Fibroblast of the conjunctiva (primary cell): ENCODE measurements around the gene SLC4A9.
A peak's percentile ranks its signal among the peaks of the same experiment; 100 is the strongest.
"Not testable (repeated sequence)": the region's sequence is repeated elsewhere in the genome, so short reads cannot be mapped to it uniquely, and the experiment has no call there.

Experiments used
- DNase-seq: peaks from one replicate; pipeline ENCODE4 v3.0.0-alpha.2; 2010; ENCODE audit warnings: low read depth

Gene SLC4A9

DNA sequence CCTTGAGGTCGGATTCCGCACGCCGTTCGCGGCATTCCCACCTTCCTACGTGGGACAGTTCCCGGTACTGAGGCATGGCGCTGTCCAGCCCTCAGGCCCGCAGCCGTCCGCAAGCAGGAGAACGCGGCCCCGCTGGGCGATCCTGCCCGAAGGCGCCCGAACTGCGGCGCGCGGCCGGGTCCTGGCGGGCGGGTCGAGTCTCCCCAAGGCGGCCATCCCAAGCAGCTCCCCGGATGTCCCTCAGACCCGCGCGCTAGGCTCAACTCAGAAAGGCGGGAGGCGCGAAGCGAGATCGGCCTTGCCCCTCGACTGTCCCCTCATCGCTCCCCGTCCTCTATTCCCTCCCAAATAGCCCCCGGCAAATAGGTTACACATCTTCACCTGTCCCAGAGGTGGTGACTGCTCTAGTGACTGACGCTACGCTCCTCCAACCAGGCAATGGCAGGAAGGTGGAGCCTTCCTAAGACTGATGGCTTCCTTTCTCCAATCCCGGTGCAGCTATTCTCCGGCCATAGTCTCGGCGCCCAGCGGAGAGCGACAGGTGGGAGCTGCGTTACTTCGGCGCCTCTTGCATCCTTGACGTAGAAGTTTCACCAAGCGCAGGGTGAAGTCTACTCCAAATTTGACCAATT is 40.9 kb downstream of the SLC4A9 start:
- DNase-seq = peak; percentile 94

DNA sequence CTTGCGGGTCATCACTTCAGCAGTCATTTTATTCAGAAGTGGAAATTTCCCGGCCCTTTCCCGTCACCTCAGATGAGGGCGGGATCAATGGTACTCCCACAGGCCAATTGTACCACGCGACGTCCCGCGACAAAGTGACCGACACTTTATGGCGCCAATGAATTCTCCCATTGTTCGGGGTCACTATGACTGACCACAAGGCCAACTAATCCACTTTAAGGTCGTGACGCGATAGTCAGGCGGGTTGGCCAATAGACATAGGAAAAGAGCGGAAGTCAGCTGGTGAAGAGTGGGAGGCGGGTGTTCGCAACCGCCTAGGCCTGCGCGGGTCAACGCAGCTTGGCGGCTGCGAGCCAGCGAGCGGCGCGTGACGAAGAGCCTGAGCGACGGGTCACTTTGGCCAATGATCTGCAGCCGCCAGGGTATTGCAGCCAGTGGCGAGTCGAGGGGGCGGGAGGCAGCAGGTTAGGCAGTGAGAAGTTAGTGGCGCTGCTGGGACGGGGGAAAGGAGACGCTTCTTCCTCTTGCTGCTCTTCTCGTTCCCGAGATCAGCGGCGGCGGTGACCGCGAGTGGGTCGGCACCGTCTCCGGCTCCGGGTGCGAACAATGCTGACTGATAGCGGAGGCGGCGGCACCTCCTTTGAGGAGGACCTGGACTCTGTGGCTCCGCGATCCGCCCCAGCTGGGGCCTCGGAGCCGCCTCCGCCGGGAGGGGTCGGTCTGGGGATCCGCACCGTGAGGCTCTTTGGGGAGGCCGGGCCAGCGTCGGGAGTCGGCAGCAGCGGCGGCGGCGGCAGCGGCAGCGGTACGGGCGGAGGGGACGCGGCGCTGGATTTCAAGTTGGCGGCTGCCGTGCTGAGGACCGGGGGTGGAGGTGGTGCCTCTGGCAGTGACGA is 41.6 kb downstream of the SLC4A9 start, which contains the start of gene ANKHD1:
TSS of gene ANKHD1 (plus strand) at position 472 of the 896 bp plus-strand sequence. CDS start at position 607, 135 bp downstream.
- DNase-seq = peak; percentile 100

DNA sequence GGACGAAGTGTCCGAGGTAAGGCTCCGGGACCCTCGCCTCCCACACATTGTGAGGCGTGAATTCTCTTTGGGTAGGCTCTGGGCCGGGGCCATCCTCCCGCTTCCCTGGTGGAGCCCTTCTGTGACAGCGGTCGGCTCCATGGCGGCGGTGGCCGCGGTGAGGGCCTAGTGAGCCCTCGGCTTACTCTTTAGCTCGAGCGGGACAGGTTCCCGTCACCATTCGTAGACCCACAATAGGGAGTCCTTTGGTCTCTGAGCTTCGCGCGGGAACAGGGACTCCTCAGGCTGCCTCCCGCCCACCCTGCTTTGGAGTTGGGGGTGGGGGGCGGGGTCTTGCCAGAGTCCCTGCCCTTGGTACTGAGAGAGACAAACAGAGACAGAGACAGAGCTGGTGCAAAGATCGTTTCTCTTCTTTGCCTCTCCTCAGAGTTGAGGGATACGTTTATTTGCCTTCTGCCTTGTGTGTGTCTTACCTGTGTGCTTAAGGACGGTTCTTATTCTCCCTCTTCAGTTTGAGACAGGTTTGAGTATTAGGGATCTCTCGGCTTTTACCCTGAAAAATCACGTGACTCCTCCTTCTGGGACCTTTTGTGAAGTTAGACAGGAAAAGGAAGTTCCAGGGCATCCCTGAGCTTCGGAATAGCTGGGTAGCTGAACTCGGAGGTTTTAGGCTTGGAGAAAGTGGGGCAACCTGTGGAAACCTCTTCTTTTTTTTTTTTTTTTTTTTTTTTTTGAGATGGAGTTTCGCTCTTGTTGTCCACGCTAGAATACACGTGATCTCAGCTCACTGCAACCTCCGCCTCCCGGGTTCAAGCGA is 42.5 kb downstream of the SLC4A9 start:
- DNase-seq = no peak

DNA sequence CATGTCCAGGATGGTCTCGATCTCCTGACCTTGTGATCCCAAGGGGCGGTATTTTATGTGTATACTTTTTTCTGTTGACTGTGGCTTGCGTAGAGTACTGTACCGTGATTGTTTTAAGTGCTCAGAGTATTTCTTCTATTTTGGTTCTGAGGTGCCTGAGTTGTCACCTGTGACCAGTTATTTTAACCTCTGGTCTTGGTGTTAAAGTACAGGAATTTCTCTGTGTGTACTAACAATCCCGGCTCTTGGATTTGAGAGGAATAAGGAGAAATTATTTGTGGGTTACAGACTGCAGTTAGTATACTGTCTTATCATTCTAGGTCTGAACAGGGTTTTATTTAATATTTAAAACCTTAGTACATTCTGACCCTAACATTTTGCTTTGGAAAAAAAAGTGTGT is 43.6 kb downstream of the SLC4A9 start:
- no peak for DNase-seq

DNA sequence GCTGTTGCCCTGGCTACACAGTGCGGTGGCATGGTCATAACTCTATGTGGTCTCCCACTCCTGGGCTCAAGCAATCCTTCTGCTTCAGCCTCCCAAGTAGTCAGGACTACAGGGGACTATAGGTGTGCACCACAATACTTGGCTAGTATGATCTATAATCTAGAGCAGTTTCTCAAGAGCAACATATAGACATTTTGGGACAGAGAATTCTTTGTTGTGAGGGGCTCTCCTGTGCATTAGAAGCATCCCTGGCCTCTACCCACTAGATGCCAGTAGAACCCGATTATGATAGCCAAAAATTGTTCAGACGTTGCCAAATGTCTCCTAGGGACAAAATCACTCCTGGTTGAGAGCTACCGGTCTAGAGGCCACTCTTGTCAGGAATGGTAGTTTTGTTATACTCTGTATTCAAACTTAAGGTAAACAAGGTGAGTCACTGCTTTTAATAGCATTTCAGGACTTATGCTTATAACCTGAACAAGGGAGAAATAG is 48.8 kb downstream of the SLC4A9 start:
- DNase-seq = no peak

DNA sequence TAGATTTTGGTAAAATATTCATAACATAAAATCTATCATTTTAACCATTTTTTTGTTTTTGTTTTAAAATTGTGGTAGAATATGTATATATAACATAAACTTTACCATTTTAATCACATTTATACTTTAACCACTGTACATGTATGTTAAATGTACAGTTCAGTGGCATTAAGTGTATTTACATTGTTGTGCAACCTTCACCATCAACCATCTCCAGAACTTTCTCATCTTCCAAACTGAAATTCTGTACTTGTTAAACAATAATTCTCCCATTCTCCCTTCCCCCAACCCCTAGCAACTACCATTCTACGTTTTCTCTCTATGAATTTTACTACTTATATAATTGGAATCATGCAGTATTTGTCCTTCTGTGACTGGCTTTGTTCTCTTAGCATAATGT is 53.2 kb downstream of the SLC4A9 start:
- no peak for DNase-seq

DNA sequence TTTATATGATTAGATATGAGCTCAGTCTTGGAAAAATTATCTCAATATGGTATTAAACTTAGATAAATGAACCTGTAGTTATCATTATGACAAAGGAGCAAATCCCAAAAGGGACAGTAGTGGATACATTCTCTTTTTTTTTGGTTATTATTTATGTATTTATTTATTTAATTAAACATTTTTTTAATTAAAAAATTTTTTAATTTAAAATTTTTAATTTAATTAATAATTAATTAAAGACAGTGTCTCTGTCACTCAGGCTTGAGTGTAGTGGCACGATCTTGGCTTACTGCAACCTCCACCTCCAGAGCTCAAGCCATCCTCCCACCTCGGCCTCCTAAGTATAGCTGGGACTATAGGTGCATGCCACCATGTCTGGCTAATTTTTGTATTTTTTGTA is 57.2 kb downstream of the SLC4A9 start:
- DNase-seq = no peak

DNA sequence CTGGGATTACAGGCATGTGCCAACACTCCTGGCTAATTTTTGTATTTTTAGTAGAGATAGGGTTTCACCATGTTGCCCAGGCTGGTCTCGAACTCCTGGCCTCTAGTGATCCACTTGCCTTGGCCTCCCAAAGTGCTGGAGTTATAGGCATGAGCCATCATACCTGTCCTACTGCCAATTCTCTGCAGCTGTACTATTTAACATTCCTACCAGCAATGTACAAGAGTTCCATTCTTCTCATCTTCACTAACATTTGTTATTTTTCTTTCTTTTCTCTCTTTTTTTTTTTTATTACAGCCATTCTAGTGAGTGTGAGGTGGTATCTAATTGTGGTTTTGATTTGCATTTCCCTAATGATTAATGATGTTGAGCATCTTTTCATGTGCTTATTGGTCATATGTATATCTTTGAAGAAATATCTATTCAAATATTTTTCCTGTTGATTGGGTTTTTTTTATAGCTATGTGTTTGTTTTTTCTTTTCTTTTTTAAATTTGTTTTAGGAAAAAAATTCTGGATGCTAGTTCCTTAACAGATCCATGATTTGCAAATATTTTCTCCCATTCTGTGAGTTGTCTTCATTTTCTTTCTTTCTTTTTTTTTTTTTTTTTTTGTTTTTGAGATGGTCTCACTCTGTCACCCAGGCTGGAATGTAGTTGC is 59.0 kb downstream of the SLC4A9 start:
- no peak for DNase-seq

DNA sequence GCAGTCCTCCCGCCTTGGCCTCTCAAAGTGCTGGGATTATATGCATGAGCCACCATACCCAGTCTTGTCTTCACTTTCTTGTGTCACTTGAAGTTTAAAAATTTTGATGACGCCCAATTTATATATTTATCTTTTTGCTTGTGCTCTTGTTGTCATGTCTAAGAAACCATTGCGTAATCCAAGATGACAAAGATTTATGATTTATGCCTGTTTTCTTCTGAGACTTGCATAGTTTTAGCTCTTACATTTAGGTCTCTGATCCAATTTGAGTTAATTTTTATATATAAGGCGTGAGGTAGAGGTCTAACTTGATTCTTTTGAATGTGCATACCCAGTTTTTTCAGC is 60.2 kb downstream of the SLC4A9 start:
- DNase-seq = no peak

DNA sequence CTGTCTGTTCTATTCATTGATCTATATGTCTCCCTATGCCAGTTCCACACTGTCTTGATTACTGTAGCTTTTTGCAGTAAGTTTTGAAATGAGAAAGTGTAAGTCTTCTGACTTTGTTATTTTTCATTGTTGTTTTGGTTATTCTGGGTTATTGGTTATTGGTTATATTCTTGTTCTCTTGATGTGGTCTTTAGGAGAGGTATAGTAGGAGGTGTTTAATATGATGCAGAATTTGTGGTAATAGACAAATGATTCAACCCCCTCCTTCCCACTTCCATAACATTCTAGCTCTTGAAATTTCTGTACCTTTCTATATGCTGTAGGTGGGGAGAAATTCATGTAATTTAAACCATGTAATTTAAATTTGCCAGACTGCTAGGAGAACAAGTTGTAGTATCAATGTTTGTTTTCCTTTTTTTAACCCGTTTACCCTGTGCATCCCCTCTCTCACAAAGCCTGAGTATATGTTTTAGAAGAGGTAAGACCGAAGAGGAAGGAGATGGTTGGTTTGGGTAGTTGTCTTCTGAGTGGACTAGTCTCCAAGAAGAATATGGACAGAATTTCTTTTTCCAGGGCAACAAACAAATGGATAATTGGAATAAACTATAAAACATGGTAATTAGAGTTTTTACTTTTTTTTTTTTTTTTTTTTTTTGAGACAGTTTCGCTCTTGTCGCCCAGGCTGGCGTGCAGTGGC is 60.8 kb downstream of the SLC4A9 start:
- DNase-seq = no peak

DNA sequence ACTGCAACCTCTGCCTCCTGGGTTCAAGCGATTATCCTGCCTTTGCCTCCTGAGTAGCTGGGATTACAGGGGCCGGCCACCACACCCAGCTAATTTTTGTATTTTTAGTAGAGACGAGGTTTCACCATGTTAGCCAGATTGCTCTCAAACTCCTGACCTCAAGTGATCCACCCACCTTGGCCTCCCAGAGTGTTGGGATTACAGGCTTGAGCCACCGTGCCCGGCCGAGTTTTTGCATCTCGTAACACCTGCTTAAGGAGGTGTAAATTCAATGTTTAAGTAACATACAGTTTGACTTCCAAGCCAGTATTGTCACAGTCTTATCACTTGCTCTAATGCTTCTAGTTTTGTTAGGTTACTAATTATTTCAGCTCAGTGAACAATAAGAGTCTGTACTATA is 61.4 kb downstream of the SLC4A9 start:
- not testable (repeated sequence) for DNase-seq

DNA sequence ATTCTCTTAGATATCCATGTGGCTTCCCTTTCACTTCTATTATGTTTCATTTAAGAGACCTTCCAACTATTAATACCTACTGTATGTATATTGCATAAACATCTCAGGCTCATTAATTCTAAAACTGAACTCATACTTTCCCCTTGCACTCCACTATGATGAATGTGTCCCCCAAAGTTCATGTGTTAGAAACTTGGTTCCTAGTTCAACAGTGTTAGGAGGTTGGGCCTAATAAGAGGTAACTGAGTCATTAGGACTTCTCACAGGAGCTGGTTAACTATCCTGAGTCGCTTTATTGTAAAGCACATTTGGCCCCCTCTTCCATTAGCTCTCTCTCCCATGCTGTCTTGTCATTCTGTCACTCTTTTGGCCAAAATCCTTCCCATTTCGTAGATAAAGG is 63.6 kb downstream of the SLC4A9 start:
- no peak for DNase-seq

DNA sequence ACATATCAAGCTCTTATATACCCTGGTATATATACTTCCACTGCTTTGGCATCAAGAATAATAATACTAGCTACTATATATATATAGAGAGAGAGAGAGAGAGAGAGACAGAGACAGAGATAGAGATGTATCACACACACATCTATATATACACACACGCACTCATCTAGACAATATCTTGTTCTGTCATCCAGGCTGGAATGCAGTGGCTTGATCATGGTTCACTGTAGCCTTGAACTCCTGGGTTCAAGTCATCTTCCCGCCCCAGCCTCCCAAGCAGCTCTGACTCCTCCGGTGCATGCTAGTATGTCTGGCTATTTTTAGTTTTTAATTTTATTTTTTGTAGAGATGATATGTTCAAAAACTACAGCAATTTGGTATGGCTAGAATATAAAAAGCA is 64.1 kb downstream of the SLC4A9 start:
- no peak for DNase-seq
